Erythroblast (primary cell): ENCODE data around the gene MOB3B.

Experiments used
- GATA1 ChIP-seq: IDR thresholded peaks from 2 replicates; pipeline ENCODE4 v1.6.1; 2011; ENCODE audit warnings: low read depth, mild to moderate bottlenecking, control low read depth, low read length, moderate library complexity
- POLR2A ChIP-seq: IDR thresholded peaks from 2 replicates; pipeline ENCODE4 v1.6.1; 2011; ENCODE audit warnings: mild to moderate bottlenecking, low read length

DNA sequence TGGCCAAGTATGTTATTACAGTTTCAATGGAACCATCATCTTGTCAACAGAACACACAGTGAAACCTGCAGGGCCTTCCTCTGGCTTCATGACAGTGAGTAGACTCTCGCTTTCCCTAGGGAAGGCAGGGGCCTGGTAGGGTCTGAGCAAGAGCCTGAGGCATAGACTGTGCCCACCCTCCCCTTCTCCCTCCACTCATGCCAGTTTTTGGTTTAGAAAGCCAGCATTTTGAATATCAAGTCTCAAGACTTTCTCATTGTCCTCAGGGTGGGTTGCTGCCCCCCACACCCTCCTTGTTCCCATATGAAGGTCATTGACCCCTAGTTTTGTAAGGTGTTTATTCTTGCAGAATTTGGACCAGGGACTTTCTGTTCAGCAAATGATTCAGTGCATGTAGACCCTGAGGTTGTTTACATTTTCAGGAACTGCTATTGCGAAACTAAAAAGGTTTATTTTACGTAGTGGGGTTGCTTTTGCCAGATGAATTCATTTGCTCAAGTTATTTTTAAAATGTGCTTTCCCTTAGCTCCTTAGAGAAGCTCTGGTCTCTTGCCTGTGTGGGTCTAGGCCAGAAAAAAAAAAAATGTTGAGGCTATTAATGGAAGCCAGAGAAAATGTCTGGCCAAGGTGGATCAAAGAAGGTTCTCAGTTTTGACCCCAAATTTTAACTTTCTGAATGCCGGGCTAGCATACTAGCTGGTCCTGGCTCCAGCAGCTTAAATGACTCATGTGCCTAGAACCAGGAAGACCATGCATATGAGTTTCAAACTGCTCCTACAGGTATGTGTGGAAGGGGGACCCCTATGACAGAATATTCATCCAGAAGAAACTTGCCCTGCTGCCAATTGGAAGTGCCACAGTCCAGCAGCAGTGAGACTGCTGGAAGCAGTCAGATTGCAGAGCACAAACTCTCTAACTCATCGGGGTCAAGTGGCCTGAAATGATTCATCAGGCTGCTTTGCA is 10.1 kb upstream of the MOB3B start:
- TF ChIP-seq POLR2A (no peak), GATA1 (no peak)
